Motor neuron (in vitro differentiated cells): Measurements from ENCODE around the gene RNF212. TPM values are rescaled to one million over a fixed set of nuclear protein-coding genes. Genes with fewer than 3 reads are reported as not detected.
"Not testable (repeated sequence)": the region's sequence is repeated elsewhere in the genome, so short reads cannot be mapped to it uniquely, and the experiment has no call there.

Source experiments
- ATAC-seq, 8 experiments: fragments of 200-7000 bp; cut with Tn5 transposase; replicated peaks in 6 of 8; 2 replicates each; pipeline ENCODE4 v1.8.0; 2021; ENCODE audit warnings: mild to moderate bottlenecking in 8 of 8, moderate library complexity in 8 of 8
- H3K27ac ChIP-seq, 2 donors: fragments of 250-450 bp; sonication (Bioruptor Pico); 2 replicates each; pipeline ENCODE4 v1.9.0; 2021; ENCODE audit warnings: antibody characterized with exemption in 2 of 2, mild to moderate bottlenecking in 2 of 2, moderate library complexity in 1 of 2
- H3K4me1 ChIP-seq, 2 donors: fragments of 250-450 bp; sonication (Bioruptor Pico); replicated peaks in 1 of 2; 2 replicates each; pipeline ENCODE4 v1.6.1; 2021; ENCODE audit warnings: antibody characterized with exemption in 2 of 2, mild to moderate bottlenecking in 2 of 2, moderate library complexity in 1 of 2
- H3K4me3 ChIP-seq, 5 donors: fragments of 250-450 bp; sonication (Bioruptor Pico); 2 replicates each; pipeline ENCODE4 v1.9.0; 2021; ENCODE audit warnings: antibody characterized with exemption in 5 of 5, mild to moderate bottlenecking in 5 of 5, moderate library complexity in 4 of 5
- WGBS, 10 experiments: fragments of 450-650 bp; shearing (Covaris generic); methylation state at CpG; one replicate each; pipeline ENCODE4 v1.0.0; 2022; 5-methylcytosine and 5-hydroxymethylcytosine counted together
- in situ Hi-C, 9 experiments: fragments of 400-800 bp; cut with MboI; loops; one replicate each; pipeline ENCODE4 v1.15.0; 2021; ENCODE audit warnings: low sequenced_read_pairs in 9 of 9, low pct_unique_long_range_greater_than_20kb in 2 of 9; ENCODE audit not compliant: unreplicated experiment in 9 of 9
- total RNA-seq, 8 experiments: library from RNA; unstranded; fragments of 300-600 nt; gene quantifications; 2 replicates each; pipeline versions ENCODE4 v1.2.3 to v1.2.4, GENCODE V29; 2022

RNF212 gene
- total RNA-seq, 8 experiments from 2014 or later = 0.70 to 9.4 (median 4.8) TPM

DNA sequence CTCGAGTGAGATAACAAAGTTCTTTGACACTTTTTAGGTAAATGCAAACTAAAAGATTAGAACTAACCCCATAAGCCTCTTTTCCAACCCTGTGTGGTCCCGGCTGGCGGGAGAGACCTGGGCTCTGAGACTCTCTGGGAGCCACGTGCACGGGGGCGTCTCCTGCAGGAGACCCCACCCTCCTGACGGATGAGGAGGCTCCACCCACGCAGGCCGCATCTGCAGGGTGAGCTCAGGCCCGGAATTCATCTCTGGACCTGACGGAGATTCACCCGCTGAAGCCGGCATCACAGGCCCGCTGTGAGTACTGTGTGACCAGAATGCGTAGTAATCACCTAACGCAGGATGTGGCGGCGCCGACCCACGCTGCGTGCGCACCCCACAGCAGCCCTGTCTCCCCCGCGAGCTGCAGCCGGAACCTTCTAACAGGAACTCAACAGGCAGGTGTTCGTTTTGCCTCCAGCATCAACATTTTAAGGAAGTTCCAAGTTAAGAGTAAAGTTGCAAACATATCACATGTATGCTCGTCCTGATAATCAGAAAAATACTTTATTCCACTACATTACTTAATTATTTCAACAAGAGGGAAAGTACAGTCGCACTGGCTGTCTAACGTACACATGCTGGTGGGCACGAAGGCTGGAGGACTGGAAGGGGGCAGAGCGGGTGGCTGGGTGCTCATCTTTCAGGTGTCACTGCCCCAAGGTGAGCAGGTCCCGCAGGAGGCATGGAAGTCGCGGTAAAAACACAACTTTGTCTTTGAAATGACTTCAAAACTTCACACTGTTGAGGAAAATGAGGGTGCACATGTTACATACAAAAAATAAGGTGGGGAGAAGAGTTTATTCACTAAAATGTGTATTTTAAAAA, 57.4 kb downstream of the RNF212 start:
- peaks cover 4 to 13% of the 10 kb centered on the region in 2 donors for H3K4me1 ChIP-seq
- peak overlapping the region in 2 of 5 donors; percentile 2 to 8 for H3K4me3 ChIP-seq
- ATAC-seq = peak in 7 of 8 experiments; percentile 61 to 97 (median 92)
- H3K27ac ChIP-seq = peak overlapping the region in 1 of 2 donors; percentile 10
- WGBS, 10 experiments = 43 to 100% (median 65%) methylated on average over 1 to 23 of the region's 34 CpGs; no CpG with 5 or more reads in 1 of the 10 experiments
- in situ Hi-C loops = no loop called here

DNA sequence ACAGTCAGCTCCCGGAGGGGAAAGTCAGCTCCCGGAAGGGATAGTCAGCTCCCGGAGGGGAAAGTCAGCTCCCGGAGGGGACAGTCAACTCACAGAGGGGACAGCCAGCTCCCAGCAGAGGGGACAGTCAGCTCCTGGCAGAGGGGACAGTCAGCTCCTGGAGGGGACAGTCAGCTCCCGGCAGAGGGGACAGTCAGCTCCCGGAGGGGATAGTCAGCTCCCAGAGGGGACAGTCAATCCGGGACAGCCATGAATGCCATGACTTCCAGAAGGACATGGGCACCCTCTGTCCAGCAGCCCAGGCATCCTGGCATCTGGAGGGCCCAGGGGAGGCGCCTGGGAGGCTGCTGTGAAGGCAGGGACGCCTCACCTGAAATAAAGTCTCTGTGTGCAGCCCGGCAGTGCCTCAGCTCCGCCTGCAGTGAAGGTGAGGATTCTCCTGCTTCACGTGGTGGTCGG, 58.1 kb downstream of the RNF212 start:
- H3K4me1 ChIP-seq, in situ Hi-C loops: not testable (repeated sequence)
- H3K4me3 ChIP-seq = peak overlapping the region in 2 of 5 donors; percentile 2 to 8
- ATAC-seq = peak in 7 of 8 experiments; percentile 3 to 37 (median 28)
- H3K27ac ChIP-seq = peak overlapping the region in 1 of 2 donors; percentile 10
- 40 to 60% (median 50%) methylated on average over 1 to 2 of the region's 13 CpGs; no CpG with 5 or more reads in 7 of the 10 experiments for WGBS, 10 experiments

DNA sequence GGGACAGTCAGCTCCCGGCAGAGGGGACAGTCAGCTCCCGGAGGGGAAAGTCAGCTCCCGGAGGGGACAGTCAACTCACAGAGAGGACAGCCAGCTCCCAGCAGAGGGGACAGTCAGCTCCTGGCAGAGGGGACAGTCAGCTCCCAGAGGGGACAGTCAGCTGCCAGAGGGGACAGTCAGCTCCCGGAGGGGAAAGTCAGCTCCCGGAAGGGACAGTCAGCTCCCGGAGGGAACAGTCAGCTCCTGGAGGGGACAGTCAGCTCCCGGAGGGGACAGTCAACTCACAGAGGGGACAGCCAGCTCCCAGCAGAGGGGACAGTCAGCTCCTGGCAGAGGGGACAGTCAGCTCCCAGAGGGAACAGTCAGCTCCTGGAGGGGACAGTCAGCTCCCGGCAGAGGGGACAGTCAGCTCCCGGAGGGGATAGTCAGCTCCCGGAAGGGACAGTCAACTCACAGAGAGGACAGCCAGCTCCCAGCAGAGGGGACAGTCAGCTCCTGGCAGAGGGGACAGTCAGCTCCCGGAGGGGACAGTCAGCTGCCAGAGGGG, 58.6 kb downstream of the RNF212 start:
- H3K4me3 ChIP-seq, H3K4me1 ChIP-seq, in situ Hi-C loops, H3K27ac ChIP-seq, ATAC-seq: not testable (repeated sequence)
- WGBS, 10 experiments = 20% methylated on average over 1 of the region's 11 CpGs; no CpG with 5 or more reads in 9 of the 10 experiments

DNA sequence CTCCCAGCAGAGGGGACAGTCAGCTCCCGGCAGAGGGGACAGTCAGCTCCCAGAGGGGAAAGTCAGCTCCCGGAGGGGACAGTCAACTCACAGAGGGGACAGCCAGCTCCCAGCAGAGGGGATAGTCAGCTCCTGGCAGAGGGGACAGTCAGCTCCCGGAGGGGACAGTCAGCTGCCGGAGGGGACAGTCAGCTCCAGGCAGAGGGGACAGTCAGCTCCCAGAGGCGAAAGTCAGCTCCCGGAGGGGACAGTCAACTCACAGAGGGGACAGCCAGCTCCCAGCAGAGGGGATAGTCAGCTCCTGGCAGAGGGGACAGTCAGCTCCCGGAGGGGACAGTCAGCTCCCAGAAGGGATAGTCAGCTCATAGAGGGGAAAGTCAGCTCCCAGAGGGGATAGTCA, 59.5 kb downstream of the RNF212 start:
- H3K4me1 ChIP-seq, ATAC-seq, H3K27ac ChIP-seq, in situ Hi-C loops, H3K4me3 ChIP-seq: not testable (repeated sequence)
- WGBS, 10 experiments = no CpG with 5 or more reads among the region's 7 CpGs

DNA sequence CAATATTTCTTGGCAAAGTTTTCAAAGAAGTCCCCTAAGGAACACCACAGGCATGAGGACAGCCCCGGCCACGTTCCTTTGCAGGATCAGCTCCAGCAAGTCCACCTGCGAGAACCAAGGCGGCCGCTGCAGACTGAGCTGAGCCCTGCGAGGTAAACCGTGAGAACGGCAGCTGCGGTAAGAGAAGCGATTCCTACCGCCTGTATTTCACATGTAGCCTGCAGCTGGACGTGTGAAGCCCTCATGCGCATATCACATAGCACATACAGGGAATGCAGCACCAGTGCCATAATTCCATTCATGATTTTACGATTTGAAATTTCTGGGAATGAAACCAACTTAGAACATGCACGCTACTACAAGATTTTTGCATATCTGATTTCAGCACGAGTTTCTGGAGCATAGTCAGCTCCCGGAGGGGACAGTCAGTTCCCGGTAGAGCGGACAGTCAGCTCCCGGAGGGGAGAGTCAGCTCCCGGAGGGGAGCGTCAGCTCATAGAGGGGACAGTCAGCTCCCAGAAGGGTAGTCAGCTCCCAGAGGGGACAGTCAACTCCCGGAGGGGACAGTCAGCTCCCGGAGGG, 60.2 kb downstream of the RNF212 start:
- peaks cover 4 to 7% of the 10 kb centered on the region in 2 donors for H3K4me1 ChIP-seq
- in situ Hi-C loops = no loop called here
- ATAC-seq = peak in 4 of 8 experiments; percentile 45 to 82 (median 65)
- WGBS, 10 experiments = 0 to 90% (median 19%) methylated on average over 2 to 10 of the region's 24 CpGs; no CpG with 5 or more reads in 2 of the 10 experiments
- no peak overlapping the region for H3K4me3 ChIP-seq
- no peak overlapping the region for H3K27ac ChIP-seq

DNA sequence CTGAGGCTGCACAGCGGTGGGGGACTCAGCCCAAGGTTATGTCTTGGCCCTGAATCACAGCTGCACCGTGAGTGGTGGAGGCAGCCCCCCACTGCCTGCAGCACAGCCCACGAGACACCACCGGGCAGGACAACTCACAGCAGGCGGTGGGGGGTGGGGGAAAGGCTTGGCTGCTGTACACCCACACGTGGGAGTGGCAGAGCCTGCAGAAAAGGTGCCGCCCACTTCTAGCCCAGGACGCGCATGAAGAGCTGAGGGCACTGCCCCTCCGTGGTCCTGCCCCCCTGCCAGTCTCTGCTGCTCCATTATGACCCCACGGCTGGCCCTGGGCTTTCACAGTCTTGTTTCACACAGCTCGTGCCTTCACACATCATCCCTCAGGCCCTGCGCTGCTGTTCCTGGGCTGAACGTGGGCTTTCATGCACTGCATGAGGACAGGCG, 61.1 kb downstream of the RNF212 start:
- 17 to 100% (median 60%) methylated on average over 1 to 2 of the region's 15 CpGs; no CpG with 5 or more reads in 5 of the 10 experiments for WGBS, 10 experiments
- peaks cover 6 to 7% of the 10 kb centered on the region in 2 donors for H3K4me1 ChIP-seq
- no peak overlapping the region for H3K4me3 ChIP-seq
- in situ Hi-C loops = no loop called here
- no peak overlapping the region for H3K27ac ChIP-seq
- peak in 1 of 8 experiments; percentile 1 for ATAC-seq

DNA sequence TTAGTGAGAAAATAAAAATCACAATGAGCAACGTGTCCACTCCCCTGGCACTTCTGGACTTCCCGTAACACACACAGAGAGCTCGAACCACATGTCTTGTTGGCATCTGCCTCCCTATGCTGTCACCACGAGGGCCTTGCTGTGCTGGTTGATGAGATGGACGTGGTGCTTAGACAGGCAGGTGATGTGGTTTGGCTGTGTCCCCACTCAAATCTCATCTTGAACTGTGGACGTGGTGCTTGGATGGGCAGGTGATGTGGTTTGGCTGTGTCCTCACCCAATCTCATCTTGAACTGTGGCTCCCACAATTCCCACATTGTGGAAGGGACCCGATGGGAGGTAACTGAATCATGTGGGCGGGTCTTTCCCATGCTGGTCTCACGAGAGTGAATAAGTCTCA, 61.9 kb downstream of the RNF212 start:
- no peak for ATAC-seq
- no peak overlapping the region for H3K27ac ChIP-seq
- WGBS, 10 experiments = 14 to 90% (median 67%) methylated on average over 1 to 7 of the region's 9 CpGs; no CpG with 5 or more reads in 1 of the 10 experiments
- in situ Hi-C loops = no loop called here
- H3K4me3 ChIP-seq = no peak overlapping the region
- H3K4me1 ChIP-seq = peaks cover 6 to 7% of the 10 kb centered on the region in 2 donors

DNA sequence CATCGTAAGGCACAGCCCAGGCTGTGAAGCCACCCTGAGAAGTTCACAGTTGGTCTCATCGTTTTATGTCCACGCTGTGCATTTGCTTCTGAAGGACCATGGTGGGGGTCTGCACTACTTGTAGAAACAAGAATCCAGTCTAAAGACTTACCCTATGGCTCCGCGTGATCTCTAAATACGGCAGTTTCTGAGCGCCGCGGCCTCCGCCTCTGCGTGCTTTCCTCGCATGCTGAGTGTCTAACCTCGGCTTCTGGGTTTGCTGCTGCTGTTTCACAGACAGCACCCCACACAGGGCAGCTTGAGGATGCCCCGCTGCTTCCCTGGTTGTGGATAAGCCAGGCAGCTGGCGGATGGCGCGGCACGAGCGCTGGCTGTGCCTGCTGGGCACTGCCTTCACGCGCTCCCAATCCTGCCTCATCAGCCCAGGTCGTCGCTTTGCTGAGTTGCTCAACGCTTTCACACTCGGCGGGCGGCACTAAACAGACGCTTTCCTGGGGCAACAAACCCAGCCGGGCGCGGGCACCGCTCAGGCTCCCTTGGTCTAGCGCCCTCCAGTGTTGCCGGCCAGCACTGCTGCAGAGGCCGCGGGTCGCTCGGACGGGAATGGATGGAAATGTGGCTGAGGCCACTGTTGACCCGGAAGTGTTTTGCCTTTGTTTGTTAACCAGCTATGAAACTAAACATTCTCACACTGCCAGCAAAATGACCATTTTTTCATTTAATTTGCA, 62.7 kb downstream of the RNF212 start:
- ATAC-seq = no peak
- WGBS, 10 experiments = 69 to 100% (median 84%) methylated on average over 1 to 27 of the region's 40 CpGs; no CpG with 5 or more reads in 1 of the 10 experiments
- no peak overlapping the region for H3K4me3 ChIP-seq
- H3K4me1 ChIP-seq = peaks cover 3 to 6% of the 10 kb centered on the region in 2 donors
- in situ Hi-C loops = no loop called here
- H3K27ac ChIP-seq = no peak overlapping the region

DNA sequence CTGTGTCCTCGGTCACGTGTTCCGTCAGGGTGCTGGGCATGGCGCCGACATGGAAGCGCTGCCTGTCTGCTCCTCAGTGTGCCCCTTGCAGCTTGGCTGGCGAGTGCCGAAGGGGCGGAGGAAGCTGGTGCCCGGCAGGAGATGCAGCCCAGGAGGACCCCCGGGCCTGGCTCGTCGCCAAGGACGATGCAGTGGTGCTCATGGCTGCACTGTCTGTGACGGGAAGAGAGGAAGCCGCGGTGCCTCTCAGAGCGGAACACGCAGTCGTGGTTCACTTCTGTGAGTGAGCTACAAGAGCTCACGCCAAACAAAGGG, 63.8 kb downstream of the RNF212 start:
- H3K27ac ChIP-seq = no peak overlapping the region
- WGBS, 10 experiments = 64 to 100% (median 88%) methylated on average over 1 to 6 of the region's 21 CpGs; no CpG with 5 or more reads in 4 of the 10 experiments
- in situ Hi-C loops = no loop called here
- H3K4me3 ChIP-seq = no peak overlapping the region
- H3K4me1 ChIP-seq = peaks cover 11 to 14% of the 10 kb centered on the region in 2 donors
- ATAC-seq = no peak

DNA sequence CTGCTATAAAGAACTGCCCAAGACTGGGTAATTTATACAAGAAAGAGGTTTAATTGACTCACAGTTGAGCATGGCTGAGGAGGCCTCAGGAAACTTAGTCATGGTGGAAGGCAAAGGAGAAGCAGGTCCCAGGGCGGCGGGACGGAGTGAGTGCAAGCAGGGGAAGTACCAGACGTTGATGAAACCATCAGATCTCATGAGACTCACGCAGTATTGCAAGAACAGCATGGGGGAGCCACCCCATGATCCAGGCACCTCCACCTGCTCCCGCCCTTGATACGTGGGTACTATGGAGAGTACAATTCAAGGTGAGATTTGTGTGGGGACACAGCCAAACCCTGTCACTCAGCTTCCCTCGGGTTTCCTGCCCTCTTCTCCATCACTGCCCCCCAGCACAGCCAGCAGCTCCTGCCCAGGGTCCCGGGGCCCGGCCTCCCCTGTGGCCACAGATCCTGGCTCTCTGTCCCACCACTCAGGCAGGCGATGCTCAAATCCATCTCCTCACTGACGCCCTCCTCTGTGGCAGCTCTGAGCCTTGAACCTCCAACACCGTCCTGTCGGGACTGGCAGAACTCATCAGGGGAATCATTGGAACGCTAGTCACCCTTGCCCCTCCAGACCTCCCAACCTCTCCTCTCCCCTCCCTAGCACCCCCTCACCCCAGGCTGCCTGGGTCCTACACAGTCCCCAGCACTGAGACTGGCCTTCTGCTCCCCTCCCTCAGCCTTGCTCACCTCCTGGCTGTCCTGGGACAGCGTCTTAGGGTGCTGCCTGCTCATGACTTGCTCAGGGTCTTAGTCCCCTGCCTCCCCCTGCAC, 64.4 kb downstream of the RNF212 start:
- H3K4me1 ChIP-seq = peaks cover 17 to 19% of the 10 kb centered on the region in 2 donors
- 67 to 100% (median 100%) methylated on average over 1 to 5 of the region's 16 CpGs; no CpG with 5 or more reads in 5 of the 10 experiments for WGBS, 10 experiments
- no peak for ATAC-seq
- in situ Hi-C loops = no loop called here
- no peak overlapping the region for H3K4me3 ChIP-seq
- H3K27ac ChIP-seq = no peak overlapping the region

DNA sequence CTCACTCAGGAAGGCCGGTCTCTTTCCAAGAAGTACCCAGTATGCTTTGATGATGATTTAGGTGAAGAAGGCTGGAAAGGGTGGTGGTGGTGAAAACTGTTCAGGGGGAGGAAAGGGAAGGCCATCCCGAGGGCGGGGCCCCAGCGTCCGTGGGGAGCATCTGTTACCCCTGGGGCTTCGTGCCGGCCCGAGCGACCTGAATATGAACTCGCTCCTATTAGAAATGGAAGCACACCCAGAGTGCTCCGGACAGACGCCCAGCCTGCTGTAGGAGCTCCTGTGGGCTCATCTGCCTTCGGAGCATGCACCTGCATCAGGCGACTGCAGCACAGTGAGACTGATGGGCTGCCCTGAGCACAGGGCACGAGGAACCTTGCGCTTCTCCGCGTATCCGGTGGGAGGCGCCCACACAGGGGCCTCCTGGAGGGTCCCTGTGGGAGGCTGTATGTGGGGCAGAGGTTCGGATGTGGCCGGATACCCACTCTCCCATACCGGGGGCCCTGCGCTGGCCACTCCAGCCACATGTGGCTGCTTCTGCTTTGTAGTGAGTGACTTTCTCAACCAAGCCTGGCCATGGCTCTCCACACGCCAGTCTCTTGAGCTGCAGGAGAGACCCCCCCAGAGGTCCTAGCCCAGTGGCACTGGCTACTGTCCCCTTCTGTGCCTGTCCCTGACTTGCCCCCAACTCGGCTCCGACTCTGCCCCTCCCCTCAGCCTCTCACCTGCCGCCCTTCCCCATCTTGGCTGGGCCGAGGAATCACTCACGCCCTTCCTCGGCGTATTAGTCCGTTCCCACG, 65.2 kb downstream of the RNF212 start:
- ATAC-seq = peak in 3 of 8 experiments; percentile 29 to 74 (median 49)
- in situ Hi-C loops = no loop called here
- Histone ChIP-seq H3K27ac (no peak overlapping the region), H3K4me3 (no peak overlapping the region), H3K4me1 (peaks cover 23 to 28% of the 10 kb centered on the region in 2 donors)
- 0 to 90% (median 72%) methylated on average over 1 to 7 of the region's 34 CpGs; no CpG with 5 or more reads in 4 of the 10 experiments for WGBS, 10 experiments
